IMR-90 (cell line): ENCODE results near the gene DOCK10. TPM values are rescaled to one million over a fixed set of nuclear protein-coding genes. Genes with fewer than 3 reads are reported as not detected.

Experiments
- ATAC-seq: fragments of 200-7000 bp; cut with Tn5 transposase; 2 replicates; pipeline ENCODE4 v1.9.1; 2020; ENCODE audit warnings: low read depth, mild to moderate bottlenecking, moderate library complexity
- BruUV-seq: library from RNA; stranded (reverse); fragments of 400-500 nt; replicated peaks from 2 replicates; lab custom pipeline; 2021; lab: Mats Ljungman, UMichigan
- CTCF ChIA-PET: fragments of 300-600 bp; formaldehyde crosslinking; extraction: SDS; loops from one replicate; lab custom pipeline; 2021; ENCODE audit warnings: antibody characterized with exemption; lab: Yijun Ruan, JAX
- POLR2A ChIA-PET: fragments of 300-600 bp; sonication (Branson Sonifier 250); formaldehyde crosslinking; loops from one replicate; lab custom pipeline; 2022; ENCODE audit warnings: antibody characterized with exemption; ENCODE audit not compliant: unreplicated experiment; lab: Charles Lee
- DNase-seq: peaks from one replicate; pipeline ENCODE4 v3.0.0; 2013
- H2AFZ ChIP-seq: replicated peaks from 2 replicates; pipeline ENCODE3; 2013; ENCODE audit warnings: low read length, mild to moderate bottlenecking; ENCODE audit not compliant: poor library complexity
- H2AK5ac ChIP-seq: 2 replicates; pipeline ENCODE4 v1.6.1; 2013; ENCODE audit warnings: low read depth, low read length, inconsistent platforms
- H2AK9ac ChIP-seq: replicated peaks from 2 replicates; pipeline ENCODE3; 2013; ENCODE audit warnings: mild to moderate bottlenecking, low read depth, low read length, moderate library complexity; ENCODE audit not compliant: poor library complexity
- H2BK120ac ChIP-seq: 2 replicates; pipeline ENCODE4 v1.6.1; 2013; ENCODE audit warnings: low read depth, low read length, inconsistent platforms
- H2BK15ac ChIP-seq: 3 replicates; pipeline ENCODE4 v1.6.1; 2013; ENCODE audit warnings: low read depth, low read length, inconsistent platforms
- H2BK20ac ChIP-seq: 2 replicates; pipeline ENCODE4 v1.6.1; 2013; ENCODE audit warnings: low read depth, mild to moderate bottlenecking, inconsistent platforms, low read length, moderate library complexity
- H2BK5ac ChIP-seq: 2 replicates; pipeline ENCODE4 v1.6.1; 2013; ENCODE audit warnings: mild to moderate bottlenecking, low read depth, low read length, inconsistent platforms; ENCODE audit not compliant: poor library complexity, severe bottlenecking
- H3K14ac ChIP-seq: replicated peaks from 2 replicates; pipeline ENCODE4 v1.6.1; 2013; ENCODE audit warnings: low read depth, low read length, inconsistent platforms
- H3K18ac ChIP-seq: 2 replicates; pipeline ENCODE4 v1.6.1; 2013; ENCODE audit warnings: low read depth, low read length, control low read depth
- H3K23ac ChIP-seq: 2 replicates; pipeline ENCODE4 v1.6.1; 2013; ENCODE audit warnings: low read depth, low read length, inconsistent platforms
- H3K27ac ChIP-seq: 2 replicates; pipeline ENCODE4 v1.5.1; 2013; ENCODE audit warnings: mild to moderate bottlenecking, control low read depth, low read length; ENCODE audit not compliant: insufficient read depth
- H3K27me3 ChIP-seq: 2 replicates; pipeline ENCODE4 v1.6.1; 2013; ENCODE audit warnings: low read length; ENCODE audit not compliant: control insufficient read depth, insufficient read depth
- H3K36me3 ChIP-seq: 2 replicates; pipeline ENCODE4 v1.6.1; 2013; ENCODE audit warnings: low read length, mixed read lengths; ENCODE audit not compliant: control insufficient read depth, insufficient read depth
- H3K4ac ChIP-seq: 2 replicates; pipeline ENCODE4 v1.6.1; 2013; ENCODE audit warnings: low read depth, low read length, inconsistent platforms
- H3K4me1 ChIP-seq: 2 replicates; pipeline ENCODE4 v1.6.1; 2013; ENCODE audit warnings: low read length, mixed read lengths; ENCODE audit not compliant: control insufficient read depth, insufficient read depth
- H3K4me2 ChIP-seq: 2 replicates; pipeline ENCODE4 v1.6.1; 2013; ENCODE audit warnings: low read depth, mild to moderate bottlenecking, control low read depth, low read length, moderate library complexity
- H3K4me3 ChIP-seq: 2 replicates; pipeline ENCODE4 v1.5.1; 2013; ENCODE audit warnings: low read depth, mild to moderate bottlenecking, control low read depth, low read length, moderate library complexity; ENCODE audit not compliant: insufficient read depth
- H3K56ac ChIP-seq: 2 replicates; pipeline ENCODE4 v1.6.1; 2013; ENCODE audit warnings: low read length, inconsistent platforms; ENCODE audit not compliant: insufficient read depth; ENCODE audit errors: extremely low read depth
- H3K79me1 ChIP-seq, 2 experiments: 2 replicates each; pipeline ENCODE4 v1.6.1; 2013; ENCODE audit warnings: low read length in 2 of 2, inconsistent platforms in 1 of 2, low read depth in 1 of 2
- H3K9ac ChIP-seq: 2 replicates; pipeline ENCODE4 v1.6.1; 2013; ENCODE audit warnings: low read depth, low read length, control low read depth
- H3K9me1 ChIP-seq: 2 replicates; pipeline ENCODE4 v1.6.1; 2013; ENCODE audit warnings: low read length, inconsistent platforms; ENCODE audit not compliant: insufficient read depth
- H3K9me3 ChIP-seq: 2 replicates; pipeline ENCODE4 v1.6.1; 2013; ENCODE audit warnings: low read length; ENCODE audit not compliant: control insufficient read depth, insufficient read depth
- H4K20me1 ChIP-seq: 2 replicates; pipeline ENCODE4 v1.6.1; 2013; ENCODE audit warnings: low read length, inconsistent platforms; ENCODE audit not compliant: insufficient read depth
- H4K5ac ChIP-seq: 2 replicates; pipeline ENCODE4 v1.6.1; 2013; ENCODE audit warnings: mild to moderate bottlenecking, low read depth, low read length, control low read depth
- H4K8ac ChIP-seq, 2 experiments: 2 replicates each; pipeline ENCODE4 v1.6.1; 2013; ENCODE audit warnings: low read depth in 2 of 2, low read length in 2 of 2, control low read depth in 1 of 2, inconsistent platforms in 1 of 2
- H4K91ac ChIP-seq: 2 replicates; pipeline ENCODE4 v1.6.1; 2013; ENCODE audit warnings: low read depth, low read length, inconsistent platforms; ENCODE audit not compliant: insufficient read depth
- BHLHE40 ChIP-seq: fragments of 150-350 bp; IDR thresholded peaks from 2 replicates; pipeline ENCODE4 v1.6.1; 2016; ENCODE audit warnings: mild to moderate bottlenecking, low read depth, low read length
- CEBPB ChIP-seq: IDR thresholded peaks from 2 replicates; pipeline ENCODE4 v1.6.1; 2012; ENCODE audit warnings: low read depth, low read length, improper control_type of control experiment
- CHD1 ChIP-seq: IDR thresholded peaks from 2 replicates; pipeline ENCODE4 v1.6.1; 2012; ENCODE audit warnings: low read depth, low read length, improper control_type of control experiment
- CTCF ChIP-seq: conservative IDR thresholded peaks from 2 replicates; pipeline ENCODE4 v1.5.1; 2012; ENCODE audit warnings: mild to moderate bottlenecking, low read depth, low read length, improper control_type of control experiment
- ELK1 ChIP-seq: fragments of 150-350 bp; IDR thresholded peaks from 2 replicates; pipeline ENCODE4 v1.6.1; 2016; ENCODE audit warnings: low read depth, mild to moderate bottlenecking, low read length, moderate library complexity, borderline replicate concordance
- FOS ChIP-seq: fragments of 150-350 bp; IDR thresholded peaks from 2 replicates; pipeline ENCODE4 v1.6.1; 2016; ENCODE audit warnings: low read depth, low read length
- MAFK ChIP-seq: IDR thresholded peaks from 2 replicates; pipeline ENCODE4 v1.6.1; 2012; ENCODE audit warnings: low read depth, low read length, improper control_type of control experiment
- MAZ ChIP-seq: IDR thresholded peaks from 2 replicates; pipeline ENCODE4 v1.6.1; 2012; ENCODE audit warnings: low read depth, mild to moderate bottlenecking, low read length, improper control_type of control experiment, moderate library complexity, borderline replicate concordance
- MXI1 ChIP-seq: IDR thresholded peaks from 2 replicates; pipeline ENCODE4 v1.6.1; 2012; ENCODE audit warnings: low read depth, mild to moderate bottlenecking, low read length, moderate library complexity, borderline replicate concordance
- NFE2L2 ChIP-seq: fragments of 150-350 bp; IDR thresholded peaks from 2 replicates; pipeline ENCODE4 v1.6.1; 2016; ENCODE audit warnings: low read depth, mild to moderate bottlenecking, low read length
- POLR2A ChIP-seq: IDR thresholded peaks from 2 replicates; pipeline ENCODE4 v1.6.1; 2012; ENCODE audit warnings: mild to moderate bottlenecking, low read depth, low read length
- RAD21 ChIP-seq: IDR thresholded peaks from 2 replicates; pipeline ENCODE4 v1.6.1; 2012; ENCODE audit warnings: low read length, improper control_type of control experiment
- RCOR1 ChIP-seq: IDR thresholded peaks from 2 replicates; pipeline ENCODE4 v1.6.1; 2012; ENCODE audit warnings: mild to moderate bottlenecking, low read length, improper control_type of control experiment; ENCODE audit not compliant: insufficient replicate concordance
- RFX5 ChIP-seq: IDR thresholded peaks from 2 replicates; pipeline ENCODE4 v1.8.0; 2012; ENCODE audit warnings: low read depth, mild to moderate bottlenecking, low read length, moderate library complexity
- SMC3 ChIP-seq: fragments of 150-350 bp; IDR thresholded peaks from 2 replicates; pipeline ENCODE4 v1.6.1; 2016; ENCODE audit warnings: low read depth, mild to moderate bottlenecking, antibody characterized with exemption, low read length, moderate library complexity
- USF2 ChIP-seq: fragments of 150-350 bp; IDR thresholded peaks from 2 replicates; pipeline ENCODE4 v1.6.1; 2017; ENCODE audit warnings: mild to moderate bottlenecking, antibody characterized with exemption, low read length, low read depth
- dilution Hi-C: fragments of 300-500 bp; cut with HindIII; formaldehyde crosslinking; loops from one replicate; pipeline ENCODE4 v1.14.3; 2018; ENCODE audit warnings: low sequenced_read_pairs; ENCODE audit not compliant: unreplicated experiment
- in situ Hi-C: fragments of 300-500 bp; cut with MboI; formaldehyde crosslinking; loops from 3 replicates; pipeline ENCODE4 v1.14.3; 2019; ENCODE audit warnings: low sequenced_read_pairs, inconsistent platforms, mixed read lengths
- intact Hi-C: fragments of 100-400 bp; cut with micrococcal nuclease; formaldehyde crosslinking; loops from 2 replicates; pipeline ENCODE4 v1.10.0; 2022
- polyA plus RNA-seq, 3 experiments: library from polyadenylated mRNA; depleted of rRNA; stranded (reverse); fragments of >200 nt; gene quantifications; 2 replicates each; pipeline ENCODE4 v1.2.3, GENCODE V29; 2012; ENCODE audit warnings: low replicate concordance in 1 of 3
- total RNA-seq: library from RNA; depleted of rRNA; stranded (reverse); fragments of >200 nt; gene quantifications from 2 replicates; pipeline ENCODE4 v1.2.3, GENCODE V29; 2012

The DOCK10 gene
- total and polyA plus RNA-seq, 2 of the 4 experiments (the other 2 are of a cell fraction) = 58.6 to 75.3 TPM

GRCh38 chr2:225032246-225032645, 10.0 kb downstream of the DOCK10 start:
- ATAC-seq (no peak), DNase-seq (no peak)
- Histone ChIP-seq H4K8ac (no peak overlapping the region), H2BK20ac (no peak overlapping the region), H3K23ac (no peak overlapping the region), H3K9ac (no peak overlapping the region), H2BK5ac (no peak overlapping the region), H3K4me2 (no peak overlapping the region), H2AFZ (no peak overlapping the region), H4K20me1 (no peaks in the 10 kb centered on the region), H3K4me3 (no peak overlapping the region), H3K27me3 (no peaks in the 10 kb centered on the region), H2AK9ac (no peak overlapping the region), H3K27ac (no peak overlapping the region), H2BK15ac (no peak overlapping the region), H3K4me1 (no peaks in the 10 kb centered on the region), H4K5ac (no peak overlapping the region), H3K18ac (no peak overlapping the region), H3K9me3 (no peaks in the 10 kb centered on the region), H3K9me1 (peaks cover 12% of the 10 kb centered on the region), H3K36me3 (no peaks in the 10 kb centered on the region), H3K14ac (no peak overlapping the region), H3K56ac (no peak overlapping the region), H2BK120ac (no peak overlapping the region), H2AK5ac (no peak overlapping the region), H3K79me1 (peaks cover 6 to 55% of the 10 kb centered on the region in 2 experiments), H3K4ac (no peak overlapping the region), H4K91ac (no peak overlapping the region)
- CTCF ChIA-PET = no interaction called here
- intact Hi-C loops = no loop called here
- in situ Hi-C loops = no loop called here
- dilution Hi-C loops = no loop called here
- TF ChIP-seq RFX5 (no peak), POLR2A (no peak), USF2 (no peak), CEBPB (no peak), RAD21 (no peak), MAZ (no peak), CTCF (no peak), RCOR1 (no peak), BHLHE40 (no peak), MAFK (no peak), MXI1 (no peak), NFE2L2 (no peak), CHD1 (no peak), FOS (no peak), ELK1 (no peak), SMC3 (no peak)
- POLR2A ChIA-PET = interaction anchor here (0.6 kb wide), 1 partner anchor 8 kb away, joined by 3 read pairs; no protein-coding TSS in a partner anchor
- BruUV-seq = no TSS peak
